ENCODE measurements around the gene PAWR. TPM values are rescaled to one million over a fixed set of nuclear protein-coding genes. Genes with fewer than 3 reads are reported as not detected.

PAWR gene
- 95.7 and 117 TPM in 2 replicates for total RNA-seq

GRCh38 chr12:79690638-79691510, at the start of gene PAWR:
TSS of gene PAWR (minus strand) at chr12:79690964. CDS start at chr12:79690244, 720 bp downstream.

Other genes starting within 250 kb of the PAWR start
- gene PPP1R12A, start 244.1 kb upstream of the PAWR start, total RNA-seq = 95.7 and 122 TPM in 2 replicates